Cardiac fibroblast (primary cell): ENCODE data around the gene EPS8L1.

Experiments
- DNase-seq, 2 donors: peaks; one replicate each; pipeline versions ENCODE4 v3.0.0 to v3.0.0-alpha.2; 2010; ENCODE audit warnings: low read depth in 2 of 2
- H3K4me3 ChIP-seq, 2 donors: replicated peaks in 1 of 2; 1 replicate in 1 of 2; 2 replicates in 1 of 2; pipeline ENCODE4 v1.5.1; 2011; ENCODE audit warnings: low read depth in 2 of 2, low read length in 2 of 2, mild to moderate bottlenecking in 2 of 2, moderate library complexity in 1 of 2
- CTCF ChIP-seq: IDR thresholded peaks from one replicate; pipeline ENCODE4 v1.5.1; 2011; ENCODE audit warnings: low read depth, mild to moderate bottlenecking, low read length, inconsistent platforms

Gene EPS8L1

DNA sequence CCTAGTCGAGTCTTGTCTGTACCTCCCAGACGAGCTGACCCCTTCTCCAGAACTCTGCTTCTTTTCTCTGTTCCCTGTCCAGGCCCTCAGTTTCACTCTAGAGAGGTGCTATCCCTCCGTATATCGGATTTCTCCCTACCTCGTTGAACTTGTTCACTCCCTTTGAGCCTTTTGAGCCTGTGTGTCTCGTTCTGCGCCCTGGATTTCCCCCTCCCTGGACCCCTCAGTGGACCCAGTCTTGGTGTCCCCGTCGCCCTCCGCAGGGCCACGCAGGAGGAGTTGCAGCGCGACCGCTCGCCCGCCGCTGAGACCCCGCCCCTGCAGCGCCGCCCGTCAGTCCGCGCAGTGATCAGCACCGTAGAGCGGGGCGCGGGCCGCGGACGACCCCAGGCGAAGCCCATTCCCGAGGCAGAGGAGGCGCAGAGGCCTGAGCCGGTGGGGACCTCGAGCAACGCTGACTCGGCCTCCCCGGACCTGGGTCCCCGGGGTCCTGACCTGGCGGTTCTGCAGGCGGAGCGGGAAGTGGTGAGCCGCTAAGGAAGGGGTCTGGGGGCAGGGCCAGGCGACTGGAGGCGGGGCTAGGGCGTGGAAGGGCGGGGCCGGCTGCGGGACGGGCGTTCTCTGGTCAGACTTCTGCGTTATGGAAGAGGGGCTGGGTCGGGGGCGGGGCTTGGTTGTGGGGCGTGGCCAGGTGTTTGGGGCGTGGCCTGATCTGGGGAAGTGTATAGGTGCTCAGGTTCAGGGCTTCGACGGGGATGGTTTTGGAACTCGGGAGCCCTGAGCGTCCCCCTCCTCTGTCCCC is 5.5 kb downstream of the EPS8L1 start:
- H3K4me3 ChIP-seq: peak overlapping the region; percentile 42 to 56
- no peak for TF ChIP-seq CTCF
- peak; percentile 63 to 74 for DNase-seq

DNA sequence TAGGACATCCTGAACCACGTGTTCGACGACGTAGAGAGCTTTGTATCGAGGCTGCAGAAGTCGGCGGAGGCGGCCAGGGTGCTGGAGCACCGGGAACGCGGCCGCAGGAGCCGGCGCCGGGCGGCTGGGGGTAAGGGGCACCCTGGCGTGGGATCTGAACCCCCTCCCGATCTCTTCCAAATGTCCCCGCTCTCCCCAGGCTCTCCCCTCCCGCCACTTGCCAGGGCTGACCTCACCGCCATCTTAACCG is 6.0 kb downstream of the EPS8L1 start:
- no peak for DNase-seq
- TF ChIP-seq CTCF: no peak
- no peak overlapping the region for H3K4me3 ChIP-seq

GRCh38 chr19:55082020-55082851 is 6.6 kb downstream of the EPS8L1 start:
- no peak for TF ChIP-seq CTCF
- peak; percentile 54 to 61 for DNase-seq
- H3K4me3 ChIP-seq: no peak overlapping the region

DNA sequence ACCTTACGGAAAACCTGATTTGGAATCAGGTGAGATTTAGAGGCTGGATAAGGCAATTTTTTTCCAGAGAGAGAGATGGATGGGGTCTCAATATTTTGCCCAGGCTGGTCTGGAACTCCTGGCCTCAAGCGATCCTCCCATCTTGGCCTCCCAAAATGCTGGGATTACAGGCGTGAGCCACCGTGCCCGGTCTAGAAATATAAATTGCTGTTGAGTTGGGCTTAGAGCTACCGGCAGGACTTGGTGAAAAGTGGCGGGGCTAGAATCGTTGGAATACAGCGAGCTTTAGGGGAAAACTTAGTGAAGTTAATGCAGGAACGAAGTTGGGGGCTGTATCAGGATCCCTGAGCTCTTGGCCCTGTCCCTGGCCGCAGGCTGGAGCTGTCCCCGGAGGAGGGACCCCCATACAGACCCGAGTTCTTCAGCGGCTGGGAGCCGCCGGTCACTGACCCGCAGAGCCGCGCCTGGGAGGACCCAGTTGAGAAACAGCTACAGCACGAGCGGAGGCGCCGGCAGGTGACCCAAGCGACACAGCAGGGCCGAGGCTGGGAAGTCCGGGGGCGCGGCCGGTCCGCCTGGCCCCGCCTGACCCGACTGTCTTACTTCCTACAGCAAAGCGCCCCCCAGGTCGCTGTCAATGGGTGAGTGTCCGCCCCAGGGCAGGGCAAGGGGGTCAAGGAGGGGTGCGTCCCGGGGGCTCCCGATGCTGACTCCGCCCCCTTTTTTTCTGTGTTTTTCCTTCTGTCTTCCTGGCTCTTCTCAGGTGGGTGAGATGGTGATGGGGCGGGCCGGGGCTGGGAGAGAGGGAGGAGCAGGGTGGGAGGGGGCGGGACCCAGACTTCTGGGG is 7.6 kb downstream of the EPS8L1 start:
- TF ChIP-seq CTCF: no peak
- DNase-seq: no peak
- no peak overlapping the region for H3K4me3 ChIP-seq

DNA sequence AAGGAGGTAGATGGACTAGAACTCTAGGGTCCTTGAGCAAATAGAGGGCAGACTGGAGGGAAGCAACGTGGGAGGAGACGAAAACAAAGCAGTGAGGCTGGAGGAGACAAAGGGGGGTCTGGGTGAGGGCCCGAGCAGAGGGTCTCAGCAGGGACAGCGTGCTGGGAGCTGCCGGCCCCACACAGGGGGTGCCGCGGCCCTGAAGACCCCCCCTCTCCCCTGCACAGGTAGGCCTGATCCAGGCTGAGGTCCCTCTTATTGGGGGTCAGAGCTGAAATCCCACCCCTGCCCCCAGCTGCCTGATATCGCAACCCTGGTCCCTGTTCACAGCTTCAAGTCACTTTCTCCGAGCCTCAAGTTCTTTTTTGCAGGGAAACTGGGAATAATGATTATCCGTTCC is 8.7 kb downstream of the EPS8L1 start:
- no peak for TF ChIP-seq CTCF

GRCh38 chr19:55085923-55086715 is 10.4 kb downstream of the EPS8L1 start:
- H3K4me3 ChIP-seq: peak overlapping the region; percentile 54 to 62
- DNase-seq: no peak
- TF ChIP-seq CTCF: no peak

More for the DNA sequence above, 8.7 kb downstream of the EPS8L1 start:
- no peak for DNase-seq
- H3K4me3 ChIP-seq: no peak overlapping the region
